Measurements from ENCODE around the gene LPA. TPM values are rescaled to one million over a fixed set of nuclear protein-coding genes. Genes with fewer than 3 reads are reported as not detected.

The LPA gene
- polyA plus RNA-seq, 4 donors = 0.03 to 0.27 (median 0.10) TPM; not detected in 1

GRCh38 chr6:160500639-160501038 is 163.4 kb downstream of the LPA start:
- FAIRE-seq = no peak

DNA sequence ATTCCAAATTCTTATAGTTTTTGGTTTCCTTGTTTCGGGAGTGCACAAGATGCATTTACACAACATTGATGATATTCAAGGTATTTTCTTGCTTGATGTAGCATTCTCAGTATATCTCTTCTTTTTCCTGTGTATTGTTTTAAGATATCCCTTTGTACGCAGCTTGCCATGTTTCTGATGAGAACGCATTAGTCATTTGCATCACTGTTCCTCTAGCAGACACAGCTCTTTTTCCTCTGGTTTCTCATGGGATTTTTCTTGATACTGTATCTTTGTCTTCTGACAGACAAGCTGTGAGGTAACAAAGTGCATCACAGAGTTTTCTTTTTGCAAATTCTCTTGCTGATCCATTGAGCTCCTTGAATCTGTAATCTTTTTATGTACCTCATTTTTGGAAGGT is 169.5 kb downstream of the LPA start:
- Histone ChIP-seq H3K4me1 (ENCODE audit: control insufficient read depth in 3 of 3, insufficient read depth in 2 of 3, low read depth in 1 of 3, low read length in 2 of 3) (no peaks in the 10 kb centered on the region), H3K4me3 (ENCODE audit: low read depth in 1 of 3, low read length in 3 of 3) (no peak overlapping the region), H3K27me3 (ENCODE audit: control insufficient read depth in 3 of 3, insufficient read depth in 3 of 3, low read length in 3 of 3) (no peaks in the 10 kb centered on the region), H3K27ac (ENCODE audit: low read depth in 1 of 3, low read length in 2 of 3) (no peak overlapping the region), H3K36me3 (ENCODE audit: control insufficient read depth in 3 of 3, insufficient read depth in 2 of 3, low read depth in 1 of 3, low read length in 3 of 3) (no peaks in the 10 kb centered on the region), H3K9me3 (ENCODE audit: control insufficient read depth in 2 of 2, insufficient read depth in 1 of 2, low read depth in 1 of 2, low read length in 1 of 2) (no peaks in the 10 kb centered on the region)
- WGBS, 3 donors = 94 to 98% (median 95%) methylated on average over 3 of the region's 3 CpGs
- no peak for FAIRE-seq
- DNase-seq = no peak

More at GRCh38 chr6:160500639-160501038, 163.4 kb downstream of the LPA start:
- H3K4me1 ChIP-seq (ENCODE audit: control insufficient read depth in 3 of 3, insufficient read depth in 2 of 3, low read depth in 1 of 3, low read length in 2 of 3) = no peaks in the 10 kb centered on the region
- no peak overlapping the region for H3K4me3 ChIP-seq (ENCODE audit: low read depth in 1 of 3, low read length in 3 of 3)
- no peak overlapping the region for H3K27ac ChIP-seq (ENCODE audit: low read depth in 1 of 3, low read length in 2 of 3)
- WGBS, 3 donors = 84 to 88% (median 85%) methylated on average over 4 of the region's 4 CpGs
- no peaks in the 10 kb centered on the region for H3K36me3 ChIP-seq (ENCODE audit: control insufficient read depth in 3 of 3, insufficient read depth in 2 of 3, low read depth in 1 of 3, low read length in 3 of 3)
- H3K9me3 ChIP-seq (ENCODE audit: control insufficient read depth in 2 of 2, insufficient read depth in 1 of 2, low read depth in 1 of 2, low read length in 1 of 2) = peaks cover 0 to 23% of the 10 kb centered on the region in 2 donors
- no peak for DNase-seq
- H3K27me3 ChIP-seq (ENCODE audit: control insufficient read depth in 3 of 3, insufficient read depth in 3 of 3, low read length in 3 of 3) = no peaks in the 10 kb centered on the region

- H3K27me3 ChIP-seq (ENCODE audit: control insufficient read depth in 3 of 3, insufficient read depth in 3 of 3, low read length in 3 of 3) = no peaks in the 10 kb centered on the region
- no peak for FAIRE-seq
- H3K36me3 ChIP-seq (ENCODE audit: control insufficient read depth in 3 of 3, insufficient read depth in 2 of 3, low read depth in 1 of 3, low read length in 3 of 3) = no peaks in the 10 kb centered on the region
- H3K4me3 ChIP-seq (ENCODE audit: low read depth in 1 of 3, low read length in 3 of 3) = no peak overlapping the region
- 95 to 100% (median 98%) methylated on average over 1 of the region's 1 CpG for WGBS, 3 donors
- no peak overlapping the region for H3K27ac ChIP-seq (ENCODE audit: low read depth in 1 of 3, low read length in 2 of 3)
- DNase-seq = no peak
- no peaks in the 10 kb centered on the region for H3K4me1 ChIP-seq (ENCODE audit: control insufficient read depth in 3 of 3, insufficient read depth in 2 of 3, low read depth in 1 of 3, low read length in 2 of 3)
- no peaks in the 10 kb centered on the region for H3K9me3 ChIP-seq (ENCODE audit: control insufficient read depth in 2 of 2, insufficient read depth in 1 of 2, low read depth in 1 of 2, low read length in 1 of 2)
These were observed 175.0 kb downstream of the LPA start for GRCh38 chr6:160489091-160489490.

GRCh38 chr6:160487116-160487515 is 177.0 kb downstream of the LPA start:
- H3K36me3 ChIP-seq (ENCODE audit: control insufficient read depth in 3 of 3, insufficient read depth in 2 of 3, low read depth in 1 of 3, low read length in 3 of 3) = no peaks in the 10 kb centered on the region
- WGBS, 3 donors = 90 to 94% (median 92%) methylated on average over 11 of the region's 11 CpGs
- FAIRE-seq = no peak

More at GRCh38 chr6:160487116-160487515, 177.0 kb downstream of the LPA start:
- no peak for DNase-seq
- Histone ChIP-seq H3K9me3 (ENCODE audit: control insufficient read depth in 2 of 2, insufficient read depth in 1 of 2, low read depth in 1 of 2, low read length in 1 of 2) (no peaks in the 10 kb centered on the region), H3K4me3 (ENCODE audit: low read depth in 1 of 3, low read length in 3 of 3) (no peak overlapping the region), H3K27ac (ENCODE audit: low read depth in 1 of 3, low read length in 2 of 3) (no peak overlapping the region), H3K27me3 (ENCODE audit: control insufficient read depth in 3 of 3, insufficient read depth in 3 of 3, low read length in 3 of 3) (no peaks in the 10 kb centered on the region), H3K4me1 (ENCODE audit: control insufficient read depth in 3 of 3, insufficient read depth in 2 of 3, low read depth in 1 of 3, low read length in 2 of 3) (no peaks in the 10 kb centered on the region)

Other genes with a start within 250 kb of the LPA start
- gene PLG, start 38.0 kb upstream of the LPA start, polyA plus RNA-seq = 10 to 100 TPM in 1 of 4 donors, under 1 TPM in 2, not detected in 1; 0.33 to 11.5 (median 0.54) TPM

All from small intestine (tissue), 7 donors.